ENCODE results near the gene RNF227. TPM values are rescaled to one million over a fixed set of nuclear protein-coding genes. Genes with fewer than 3 reads are reported as not detected.
"Not testable (repeated sequence)": the region's sequence is repeated elsewhere in the genome, so short reads cannot be mapped to it uniquely, and the experiment has no call there.

Gene RNF227
- total RNA-seq, 1 donor from 2014 or later, result 4.0 TPM

DNA sequence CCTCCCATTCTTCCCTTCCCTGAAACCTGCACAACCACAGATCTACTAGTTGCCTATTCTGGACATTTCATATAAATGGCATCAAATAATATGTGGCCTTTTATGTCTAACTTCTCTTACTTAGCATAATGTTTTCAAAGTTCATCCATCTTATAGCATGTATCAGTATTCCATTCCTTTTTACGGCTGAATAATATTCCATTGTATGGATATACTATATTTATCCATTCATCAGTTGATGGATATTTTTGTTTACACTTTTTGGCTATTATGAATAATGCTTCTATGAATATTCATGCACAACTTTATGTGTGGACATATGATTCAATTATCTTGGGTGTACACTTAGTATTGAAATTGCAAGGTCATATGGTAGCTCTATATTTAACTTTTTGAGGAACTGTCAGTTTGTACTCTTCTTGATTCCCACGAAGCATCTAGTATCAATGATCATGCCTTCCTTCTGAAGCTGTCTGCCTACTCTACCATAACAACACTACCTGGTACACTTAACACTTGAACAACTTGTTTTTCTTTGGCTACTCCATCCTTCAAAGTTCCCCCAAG is 40.2 kb downstream of the RNF227 start:
- Mint-ChIP-seq H3K27me3 (ENCODE audit: low read depth) (no peaks in the 10 kb centered on the region), H3K36me3 (ENCODE audit: low read depth) (peaks cover 12% of the 10 kb centered on the region), H3K27ac (ENCODE audit: unreplicated experiment) (no peak overlapping the region), H3K9me3 (no peaks in the 10 kb centered on the region), H3K4me1 (no peaks in the 10 kb centered on the region), H3K4me3 (no peak overlapping the region)
- TF ChIP-seq, protein P1, sequence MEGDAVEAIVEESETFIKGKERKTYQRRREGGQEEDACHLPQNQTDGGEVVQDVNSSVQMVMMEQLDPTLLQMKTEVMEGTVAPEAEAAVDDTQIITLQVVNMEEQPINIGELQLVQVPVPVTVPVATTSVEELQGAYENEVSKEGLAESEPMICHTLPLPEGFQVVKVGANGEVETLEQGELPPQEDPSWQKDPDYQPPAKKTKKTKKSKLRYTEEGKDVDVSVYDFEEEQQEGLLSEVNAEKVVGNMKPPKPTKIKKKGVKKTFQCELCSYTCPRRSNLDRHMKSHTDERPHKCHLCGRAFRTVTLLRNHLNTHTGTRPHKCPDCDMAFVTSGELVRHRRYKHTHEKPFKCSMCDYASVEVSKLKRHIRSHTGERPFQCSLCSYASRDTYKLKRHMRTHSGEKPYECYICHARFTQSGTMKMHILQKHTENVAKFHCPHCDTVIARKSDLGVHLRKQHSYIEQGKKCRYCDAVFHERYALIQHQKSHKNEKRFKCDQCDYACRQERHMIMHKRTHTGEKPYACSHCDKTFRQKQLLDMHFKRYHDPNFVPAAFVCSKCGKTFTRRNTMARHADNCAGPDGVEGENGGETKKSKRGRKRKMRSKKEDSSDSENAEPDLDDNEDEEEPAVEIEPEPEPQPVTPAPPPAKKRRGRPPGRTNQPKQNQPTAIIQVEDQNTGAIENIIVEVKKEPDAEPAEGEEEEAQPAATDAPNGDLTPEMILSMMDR (conservative IDR thresholded peaks at IDR 0.05), result no peak
- no peak for DNase-seq (ENCODE audit: low read depth, low spot score)

DNA sequence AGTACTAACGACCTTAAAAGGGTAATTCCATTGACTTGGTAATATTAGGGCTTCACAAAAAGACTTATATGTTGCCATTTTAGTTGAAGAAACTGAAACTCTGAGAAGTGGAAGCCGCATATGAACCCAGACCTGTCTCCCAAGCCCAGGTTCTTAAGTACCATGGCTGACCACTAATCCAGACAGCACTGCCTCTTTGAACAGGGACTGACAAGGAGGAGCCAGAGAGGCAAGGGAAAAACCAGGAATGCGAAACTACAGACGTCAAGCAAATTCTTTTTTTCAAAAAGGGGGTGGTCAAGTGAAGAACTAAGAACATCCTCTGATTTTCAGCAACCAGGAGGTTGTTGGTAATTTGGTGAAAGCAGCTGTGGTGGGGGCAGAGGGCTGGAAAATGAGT is 43.0 kb downstream of the RNF227 start:
- H3K27me3 Mint-ChIP-seq (ENCODE audit: low read depth), result no peaks in the 10 kb centered on the region
- no peaks in the 10 kb centered on the region for H3K9me3 Mint-ChIP-seq
- no peak for DNase-seq (ENCODE audit: low read depth, low spot score)
- H3K27ac Mint-ChIP-seq (ENCODE audit: unreplicated experiment), result no peak overlapping the region
- TF ChIP-seq, protein P1 (conservative IDR thresholded peaks at IDR 0.05), result no peak
- peaks cover 12% of the 10 kb centered on the region for H3K36me3 Mint-ChIP-seq (ENCODE audit: low read depth)
- H3K4me3 Mint-ChIP-seq, result no peak overlapping the region
- H3K4me1 Mint-ChIP-seq, result no peaks in the 10 kb centered on the region

DNA sequence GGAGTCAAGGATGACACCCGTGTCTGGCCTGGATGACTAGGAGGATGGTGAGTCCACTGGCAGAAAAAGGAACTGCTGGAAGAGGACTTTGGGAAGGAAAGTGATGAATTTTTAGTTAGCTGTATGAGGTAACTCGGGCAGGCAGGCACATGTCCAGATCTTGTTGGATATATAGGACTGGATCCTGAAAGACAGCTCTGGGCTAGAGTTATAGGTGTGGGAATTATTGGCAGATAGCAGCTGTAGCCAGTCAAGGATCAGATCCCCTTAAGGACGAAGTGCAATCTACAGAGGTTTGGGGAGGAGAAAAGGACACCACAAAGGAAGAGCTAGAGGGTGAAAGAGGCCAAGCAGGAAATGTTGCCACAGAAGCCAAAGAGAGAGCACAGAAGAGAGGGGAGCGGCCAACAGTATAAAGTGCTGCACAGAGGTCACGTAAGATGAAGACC is 48.2 kb downstream of the RNF227 start:
- DNase-seq (ENCODE audit: low read depth, low spot score), result no peak
- Mint-ChIP-seq H3K4me1 (peaks cover under 1% of the 10 kb centered on the region), H3K27ac (ENCODE audit: unreplicated experiment) (no peak overlapping the region), H3K4me3 (no peak overlapping the region), H3K9me3 (no peaks in the 10 kb centered on the region), H3K36me3 (ENCODE audit: low read depth) (peaks cover 16% of the 10 kb centered on the region), H3K27me3 (ENCODE audit: low read depth) (no peaks in the 10 kb centered on the region)
- TF ChIP-seq, protein P1 (conservative IDR thresholded peaks at IDR 0.05), result no peak

DNA sequence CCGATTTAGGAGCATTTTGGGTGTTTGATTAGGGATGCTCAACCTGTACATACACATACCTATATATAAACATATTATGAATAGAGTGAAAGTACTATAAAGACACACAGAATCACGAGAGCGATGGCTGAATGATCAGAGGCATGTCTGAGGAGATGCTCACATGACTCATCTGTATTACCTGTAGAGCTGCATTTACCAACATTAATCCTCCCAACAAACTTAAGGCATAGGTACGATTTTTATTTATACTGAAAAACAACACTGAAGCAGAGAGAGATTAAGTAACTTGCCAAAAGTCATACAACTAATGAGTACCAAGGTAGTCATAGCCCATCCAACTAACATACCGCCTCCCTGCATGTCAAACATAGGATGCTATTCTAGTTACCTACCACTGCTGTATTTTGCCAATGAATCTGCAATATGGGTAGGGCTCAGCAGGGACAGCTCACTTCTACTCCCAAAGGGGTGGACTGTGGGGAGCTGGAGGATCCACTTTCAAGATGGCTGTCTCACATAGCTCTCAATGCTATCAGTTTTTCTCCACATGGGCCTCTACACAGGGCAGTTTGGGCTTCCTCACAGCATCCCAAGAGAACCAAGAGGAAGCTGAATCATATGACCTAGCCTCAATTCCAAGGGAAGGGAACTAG is 51.0 kb downstream of the RNF227 start:
- H3K36me3 Mint-ChIP-seq (ENCODE audit: low read depth), result peaks cover 16% of the 10 kb centered on the region
- no peak overlapping the region for H3K4me3 Mint-ChIP-seq
- no peaks in the 10 kb centered on the region for H3K27me3 Mint-ChIP-seq (ENCODE audit: low read depth)
- H3K4me1 Mint-ChIP-seq, result peaks cover 4% of the 10 kb centered on the region
- H3K27ac Mint-ChIP-seq (ENCODE audit: unreplicated experiment), result no peak overlapping the region
- no peaks in the 10 kb centered on the region for H3K9me3 Mint-ChIP-seq
- TF ChIP-seq, protein P1 (conservative IDR thresholded peaks at IDR 0.05), result no peak
- DNase-seq (ENCODE audit: low read depth, low spot score), result no peak

- peaks cover 16% of the 10 kb centered on the region for H3K36me3 Mint-ChIP-seq (ENCODE audit: low read depth)
- not testable (repeated sequence) for DNase-seq (ENCODE audit: low read depth, low spot score); H3K9me3 Mint-ChIP-seq; H3K27ac Mint-ChIP-seq (ENCODE audit: unreplicated experiment); H3K27me3 Mint-ChIP-seq (ENCODE audit: low read depth); H3K4me1 Mint-ChIP-seq; H3K4me3 Mint-ChIP-seq
Observed at GRCh38 chr17:7864384-7864783, 51.7 kb downstream of the RNF227 start.

Other genes starting within 250 kb of the RNF227 start
- gene TP53, start 228.8 kb downstream of the RNF227 start, total RNA-seq, result 135 and 150 TPM in 2 replicates
- 35.7 and 41.1 TPM in 2 replicates for gene WRAP53, start 227.8 kb downstream of the RNF227 start, total RNA-seq
- 25.3 and 25.5 TPM in 2 replicates for gene EFNB3, start 211.1 kb downstream of the RNF227 start, total RNA-seq
- 0.16 and 0.27 TPM in 2 replicates for gene DNAH2, start 198.5 kb downstream of the RNF227 start, total RNA-seq
- 64.8 and 70.2 TPM in 2 replicates for gene KDM6B, start 82.1 kb downstream of the RNF227 start, total RNA-seq
- gene TMEM88, start 61.2 kb downstream of the RNF227 start, total RNA-seq, result 6.7 and 8.4 TPM in 2 replicates
- 83.4 and 87.2 TPM in 2 replicates for gene NAA38, start 58.7 kb downstream of the RNF227 start, total RNA-seq
- 12.7 and 13.3 TPM in 2 replicates for gene CYB5D1, start 58.3 kb downstream of the RNF227 start, total RNA-seq
- 53.3 and 59.7 TPM in 2 replicates for gene CHD3, start 27.5 kb downstream of the RNF227 start, total RNA-seq
- gene KCNAB3, start 13.6 kb upstream of the RNF227 start, total RNA-seq, result 19.9 and 20.4 TPM in 2 replicates
- 129 and 145 TPM in 2 replicates for gene TRAPPC1, start 15.7 kb upstream of the RNF227 start, total RNA-seq
- 55.5 and 58.3 TPM in 2 replicates for gene CNTROB, start 15.9 kb upstream of the RNF227 start, total RNA-seq
- not detected in 2 replicates for gene GUCY2D, start 86.3 kb upstream of the RNF227 start, total RNA-seq
- gene ALOX15B, start 122.8 kb upstream of the RNF227 start, total RNA-seq, result not detected in 2 replicates
- gene ALOX12B, start 171.4 kb upstream of the RNF227 start, total RNA-seq, result not detected in 2 replicates
- 0.09 TPM in 1 of 2 replicates, not detected in the other for gene ALOXE3, start 202.2 kb upstream of the RNF227 start, total RNA-seq
- 0.41 and 0.56 TPM in 2 replicates for gene HES7, start 207.8 kb upstream of the RNF227 start, total RNA-seq
- 38.3 and 51.6 TPM in 2 replicates for gene PER1, start 236.1 kb upstream of the RNF227 start, total RNA-seq
- gene VAMP2, start 246.7 kb upstream of the RNF227 start, total RNA-seq, result 47.2 and 49.7 TPM in 2 replicates

All from neural crest cell (in vitro differentiated cells).